Measurements from ENCODE around the gene ZNF3.
"Not testable (repeated sequence)": the region's sequence is repeated elsewhere in the genome, so short reads cannot be mapped to it uniquely, and the experiment has no call there.

The ZNF3 gene

DNA sequence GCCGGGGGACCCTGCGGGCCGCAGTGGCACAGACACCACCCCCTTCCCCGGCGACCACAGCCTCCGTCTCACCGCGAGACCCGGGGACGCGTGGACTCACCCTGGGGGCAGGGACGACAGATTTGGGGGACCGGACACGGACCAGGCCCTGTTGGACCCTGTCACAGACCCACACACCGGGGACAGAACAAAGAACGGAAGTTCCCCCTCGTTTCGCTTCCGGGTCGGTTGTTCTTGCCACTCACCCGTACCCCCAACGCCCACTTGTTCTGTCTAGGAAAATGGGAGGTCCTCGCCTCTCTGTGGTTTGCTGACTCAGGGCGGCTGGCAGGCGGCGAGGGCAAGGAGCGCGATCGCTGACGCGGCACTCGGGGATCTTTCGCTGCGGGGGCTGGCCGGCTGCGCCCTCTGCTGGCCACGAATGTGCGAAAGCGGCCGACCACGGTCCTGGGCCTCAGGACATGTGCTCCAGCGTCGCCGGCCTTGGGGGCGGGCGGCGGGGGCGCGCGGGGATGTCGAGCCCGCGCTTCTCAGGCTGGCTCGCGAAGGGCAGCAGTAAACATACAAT is at the start of gene ZNF3:
Gene ZNF3 (minus strand): TSS at position 189 of the 568 bp plus-strand sequence. CDS start 4,366 bp downstream, outside the sequence.
- DNase-seq (ENCODE audit: low spot score), result peak; percentile 99

DNA sequence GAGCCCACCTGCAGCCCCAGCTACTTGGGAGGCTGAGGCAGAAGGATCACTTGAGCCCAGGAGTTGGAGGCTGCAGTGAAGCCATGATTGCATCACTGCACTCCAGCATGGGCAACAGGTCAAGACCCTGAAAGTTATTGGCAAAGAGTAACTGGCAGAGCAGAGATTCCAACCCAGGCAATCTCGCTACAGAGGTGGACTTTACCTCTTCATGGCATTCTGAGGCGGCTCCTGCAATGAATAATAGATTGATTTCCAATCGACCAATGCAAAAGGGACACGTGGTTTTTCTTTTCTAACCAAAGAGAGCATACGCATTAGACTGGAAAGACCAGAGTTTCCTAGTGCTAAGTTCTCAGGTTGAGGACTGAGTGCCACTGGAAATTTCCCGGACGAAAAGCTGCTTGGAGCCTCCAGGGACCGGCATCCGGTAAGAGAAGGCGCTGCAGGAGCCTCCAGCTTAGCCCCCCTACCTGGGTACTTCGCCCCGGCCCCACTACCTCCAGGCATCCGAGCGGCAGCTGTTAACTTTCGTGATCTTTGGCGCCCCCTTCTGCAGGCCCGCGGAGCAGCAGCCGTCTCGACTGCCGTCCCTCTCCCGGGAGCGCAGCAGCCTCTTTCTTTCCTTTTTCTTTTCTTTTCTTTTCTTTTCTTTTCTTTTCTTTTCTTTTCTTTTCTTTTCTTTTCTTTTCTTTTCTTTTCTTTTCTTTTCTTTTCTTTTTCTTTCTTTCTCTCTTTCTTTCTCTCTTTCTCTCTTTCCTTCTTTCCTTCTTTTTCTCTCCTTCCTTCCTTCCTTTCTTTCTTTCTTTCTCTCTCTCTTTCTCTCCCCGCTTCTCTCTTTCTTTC is 49.3 kb upstream of the ZNF3 start:
- DNase-seq (ENCODE audit: low spot score), result peak; percentile 70

DNA sequence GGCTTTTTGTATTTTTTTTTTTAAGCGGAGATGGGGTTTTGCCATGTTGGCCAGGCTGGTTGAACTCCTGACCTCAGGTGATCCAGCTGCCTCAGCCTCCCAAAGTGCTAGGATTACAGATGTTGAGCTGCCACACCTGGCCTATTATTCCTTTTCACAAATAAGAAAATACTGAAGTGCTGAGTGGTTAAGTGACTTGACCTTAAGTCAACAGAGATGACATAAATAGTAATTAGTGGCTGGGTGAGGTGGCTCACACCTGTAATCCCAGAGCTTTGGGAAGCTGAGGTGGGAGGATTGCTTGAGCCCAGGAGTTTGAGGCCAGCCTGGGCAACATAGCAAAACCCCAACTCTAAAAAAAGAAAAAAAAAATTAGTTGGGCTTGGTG is 48.7 kb upstream of the ZNF3 start:
- DNase-seq (ENCODE audit: low spot score), result not testable (repeated sequence)

DNA sequence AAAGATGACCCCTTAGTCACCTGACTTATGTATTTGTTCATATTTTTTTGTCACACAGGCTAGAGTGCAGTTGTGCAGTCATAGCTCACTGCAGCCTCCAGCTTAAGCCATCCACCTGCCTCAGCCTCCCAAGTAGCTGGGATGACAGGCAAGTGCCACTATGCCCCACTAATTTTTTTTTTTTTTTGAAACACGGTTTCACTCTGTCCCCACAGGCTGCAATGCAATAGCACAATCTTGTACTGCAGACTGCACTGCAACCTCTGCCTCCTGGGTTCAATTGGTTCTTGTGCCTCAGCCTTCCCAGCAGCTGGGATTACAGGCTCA is 47.1 kb upstream of the ZNF3 start:
- DNase-seq (ENCODE audit: low spot score), result no peak

DNA sequence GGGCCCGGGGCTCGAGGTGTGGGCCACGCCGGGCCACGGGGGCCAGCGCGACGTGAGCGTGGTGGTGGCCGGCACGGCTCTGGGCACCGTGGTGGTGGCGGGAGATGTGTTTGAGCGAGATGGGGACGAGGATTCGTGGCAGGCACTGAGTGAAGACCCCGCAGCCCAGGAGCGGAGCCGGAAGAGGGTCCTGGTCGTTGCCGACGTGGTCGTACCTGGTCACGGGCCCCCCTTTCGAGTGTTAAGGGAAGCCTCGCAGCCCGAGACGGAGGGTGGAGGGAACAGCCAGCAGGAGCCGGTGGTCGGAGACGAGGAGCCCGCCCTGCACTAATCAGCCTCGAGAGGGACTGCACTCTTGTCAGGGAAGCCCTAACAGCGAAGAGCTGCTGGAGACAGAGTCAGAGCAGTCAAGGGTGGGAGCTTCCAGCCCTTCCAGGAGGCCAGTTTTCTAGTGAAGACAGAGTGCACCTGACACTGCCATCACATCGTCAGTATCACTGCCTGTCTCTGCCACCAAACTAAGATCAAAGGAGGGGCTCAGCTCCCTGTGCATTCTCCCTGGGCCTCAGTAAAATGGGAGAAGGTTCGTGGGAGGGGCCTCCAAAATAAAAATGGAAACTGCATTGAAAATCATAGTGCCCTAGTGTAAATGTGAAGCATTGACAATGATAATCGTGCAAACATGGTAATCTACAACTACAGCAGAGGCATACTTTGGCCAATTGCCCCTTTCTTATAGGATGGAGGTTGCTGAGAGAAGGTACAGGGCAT is 46.5 kb upstream of the ZNF3 start:
- DNase-seq (ENCODE audit: low spot score), result peak; percentile 62

DNA sequence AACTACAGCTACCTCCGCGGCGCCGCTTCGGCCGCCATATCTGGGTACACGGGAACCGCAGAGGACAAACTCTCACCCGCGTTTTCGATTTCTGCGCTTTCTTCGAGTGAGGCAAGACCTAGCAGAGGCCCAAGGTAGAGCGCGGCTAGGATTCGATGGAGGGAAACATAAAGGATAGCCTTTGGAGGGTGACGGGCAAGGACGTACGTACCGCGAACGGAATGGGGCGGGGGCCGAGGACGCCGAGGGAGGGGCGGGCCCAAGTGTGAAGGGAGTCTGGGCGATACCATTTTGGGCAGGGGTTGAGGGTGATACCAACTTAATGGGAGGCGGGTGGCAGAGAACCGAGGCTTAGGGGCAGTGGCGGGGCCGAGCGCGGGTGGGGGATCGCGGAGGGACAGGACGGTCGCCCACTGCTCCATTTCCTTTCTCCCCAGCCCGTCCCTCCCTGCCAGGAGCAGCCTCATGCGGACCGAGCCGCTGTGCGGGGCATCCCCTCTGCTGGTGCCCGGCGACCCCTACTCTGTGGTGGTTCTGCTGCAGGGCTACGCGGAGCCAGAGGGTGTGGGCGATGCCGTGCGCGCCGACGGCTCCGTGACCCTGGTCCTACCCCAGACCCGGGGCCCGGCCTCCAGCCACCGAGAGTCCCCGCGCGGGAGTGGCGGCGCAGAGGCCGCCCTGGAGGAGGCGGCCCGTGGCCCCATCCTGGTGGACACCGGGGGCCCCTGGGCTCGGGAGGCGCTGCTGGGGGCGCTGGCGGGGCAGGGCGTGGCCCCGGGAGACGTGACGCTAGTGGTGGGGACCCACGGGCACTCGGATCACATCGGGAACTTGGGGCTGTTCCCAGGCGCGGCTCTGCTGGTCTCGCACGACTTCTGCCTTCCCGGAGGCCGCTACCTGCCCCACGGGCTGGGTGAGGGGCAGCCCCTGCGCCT is 45.7 kb upstream of the ZNF3 start, which contains the start of gene MBLAC1:
Gene MBLAC1 (plus strand): TSS at position 37 of the 935 bp plus-strand sequence. CDS start 429 bp downstream, at position 466.
- peak; percentile 96 for DNase-seq (ENCODE audit: low spot score)

DNA sequence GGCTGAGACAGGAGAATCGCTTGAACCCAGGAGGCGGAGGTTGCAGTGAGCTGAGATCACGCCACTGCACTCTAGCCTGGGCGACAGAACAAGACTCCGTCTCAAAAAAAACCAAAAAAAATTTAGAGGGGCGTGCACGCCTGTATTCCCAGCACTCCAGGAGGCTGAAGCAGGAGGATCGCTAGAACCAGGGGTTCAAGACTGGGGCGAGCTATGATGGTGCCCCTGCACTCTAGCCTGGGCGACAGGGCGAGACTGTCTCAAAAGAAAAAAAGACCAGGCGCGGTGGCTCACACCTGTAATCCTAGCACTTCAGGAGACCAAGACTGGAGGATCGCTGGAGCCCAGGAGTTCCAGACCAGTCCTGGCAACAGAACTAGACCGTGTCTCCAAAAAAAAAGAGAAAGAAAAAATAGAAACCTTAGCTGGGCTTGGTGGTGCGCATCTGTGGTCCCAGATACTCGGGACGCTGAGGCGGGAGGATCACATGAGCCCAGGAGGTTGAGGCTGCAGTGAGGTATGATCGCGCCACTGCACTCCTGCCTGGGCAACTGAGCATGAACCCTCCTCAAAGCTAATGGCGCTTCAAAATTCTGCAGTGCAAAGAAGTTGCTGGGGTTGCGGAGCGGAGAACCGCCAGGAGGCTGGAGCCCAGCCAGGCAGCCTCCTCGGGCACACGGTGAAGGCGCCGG is 44.9 kb upstream of the ZNF3 start:
- no peak for DNase-seq (ENCODE audit: low spot score)

DNA sequence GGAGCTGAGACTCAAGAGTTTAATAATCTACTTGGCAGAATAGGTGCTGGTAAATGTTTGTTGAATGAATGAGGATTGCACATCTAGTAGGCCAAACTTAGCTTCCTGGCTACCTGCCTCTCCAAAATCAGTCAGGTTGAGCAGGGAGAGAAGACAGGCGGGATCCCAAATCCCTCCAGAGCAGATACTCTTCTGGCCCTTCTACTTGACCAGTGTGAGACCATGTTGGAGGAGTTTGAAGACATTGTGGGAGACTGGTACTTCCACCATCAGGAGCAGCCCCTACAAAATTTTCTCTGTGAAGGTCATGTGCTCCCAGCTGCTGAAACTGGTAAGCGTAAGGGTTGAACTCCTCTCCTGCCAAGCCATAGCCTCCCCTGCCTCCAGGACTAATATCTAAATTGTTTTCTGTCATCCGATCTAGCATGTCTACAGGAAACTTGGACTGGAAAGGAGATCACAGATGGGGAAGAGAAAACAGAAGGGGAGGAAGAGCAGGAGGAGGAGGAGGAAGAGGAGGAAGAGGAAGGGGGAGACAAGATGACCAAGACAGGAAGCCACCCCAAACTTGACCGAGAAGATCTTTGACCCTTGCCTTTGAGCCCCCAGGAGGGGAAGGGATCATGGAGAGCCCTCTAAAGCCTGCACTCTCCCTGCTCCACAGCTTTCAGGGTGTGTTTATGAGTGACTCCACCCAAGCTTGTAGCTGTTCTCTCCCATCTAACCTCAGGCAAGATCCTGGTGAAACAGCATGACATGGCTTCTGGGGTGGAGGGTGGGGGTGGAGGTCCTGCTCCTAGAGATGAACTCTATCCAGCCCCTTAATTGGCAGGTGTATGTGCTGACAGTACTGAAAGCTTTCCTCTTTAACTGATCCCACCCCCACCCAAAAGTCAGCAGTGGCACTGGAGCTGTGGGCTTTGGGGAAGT is 43.0 kb upstream of the ZNF3 start:
- no peak for DNase-seq (ENCODE audit: low spot score)

DNA sequence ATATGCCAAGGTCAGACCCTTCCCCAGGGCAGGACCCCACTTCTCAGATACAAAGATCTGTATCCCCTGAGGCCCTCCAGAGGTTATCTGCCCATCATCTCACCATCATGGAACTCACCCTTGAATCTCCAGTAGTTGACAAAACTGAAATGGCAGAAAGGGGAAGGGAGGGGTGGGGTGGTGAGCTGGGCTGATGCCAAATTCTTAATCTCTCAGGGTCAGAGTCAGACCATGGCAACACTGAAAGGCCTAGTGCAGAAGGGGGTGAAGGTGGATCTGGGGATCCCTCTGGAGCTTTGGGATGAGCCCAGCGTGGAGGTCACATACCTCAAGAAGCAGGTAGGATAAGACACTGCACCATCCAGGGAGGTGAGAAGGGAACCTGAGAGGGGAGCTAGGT is 41.0 kb upstream of the ZNF3 start:
- DNase-seq (ENCODE audit: low spot score), result no peak

DNA sequence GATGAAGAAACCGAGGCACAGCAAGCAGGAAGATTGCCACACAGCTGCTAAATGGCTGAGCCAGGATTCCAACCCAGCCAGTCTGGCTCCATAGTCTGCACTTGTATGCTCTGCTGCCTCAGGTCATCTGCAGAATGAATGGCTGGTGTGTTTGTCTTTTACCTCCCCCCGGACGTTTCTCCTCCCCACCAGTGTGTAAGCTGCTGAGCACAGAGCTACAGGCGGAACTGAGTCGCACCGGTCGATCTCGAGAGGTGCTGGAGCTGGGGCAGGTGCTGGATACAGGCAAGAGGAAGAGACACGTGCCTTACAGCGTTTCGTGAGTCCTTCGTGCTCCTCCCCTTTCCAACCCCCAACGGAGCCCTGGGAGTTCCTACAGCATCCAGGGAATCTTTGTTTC is 40.5 kb upstream of the ZNF3 start:
- no peak for DNase-seq (ENCODE audit: low spot score)

DNA sequence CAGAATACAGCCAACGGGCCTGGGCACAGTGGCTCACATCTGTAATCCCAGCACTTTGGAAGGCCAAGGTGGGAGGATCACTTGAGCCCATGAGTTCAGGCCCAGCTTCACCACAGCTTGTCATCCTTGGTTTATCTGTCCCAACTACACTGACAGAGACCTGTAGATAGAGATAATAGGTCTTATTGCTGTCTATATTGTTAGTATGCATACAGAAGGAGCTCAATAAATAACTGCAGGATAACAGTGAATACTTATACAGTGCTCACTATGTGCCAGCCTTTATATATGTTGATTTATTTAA is 39.2 kb upstream of the ZNF3 start:
- no peak for DNase-seq (ENCODE audit: low spot score)

DNA sequence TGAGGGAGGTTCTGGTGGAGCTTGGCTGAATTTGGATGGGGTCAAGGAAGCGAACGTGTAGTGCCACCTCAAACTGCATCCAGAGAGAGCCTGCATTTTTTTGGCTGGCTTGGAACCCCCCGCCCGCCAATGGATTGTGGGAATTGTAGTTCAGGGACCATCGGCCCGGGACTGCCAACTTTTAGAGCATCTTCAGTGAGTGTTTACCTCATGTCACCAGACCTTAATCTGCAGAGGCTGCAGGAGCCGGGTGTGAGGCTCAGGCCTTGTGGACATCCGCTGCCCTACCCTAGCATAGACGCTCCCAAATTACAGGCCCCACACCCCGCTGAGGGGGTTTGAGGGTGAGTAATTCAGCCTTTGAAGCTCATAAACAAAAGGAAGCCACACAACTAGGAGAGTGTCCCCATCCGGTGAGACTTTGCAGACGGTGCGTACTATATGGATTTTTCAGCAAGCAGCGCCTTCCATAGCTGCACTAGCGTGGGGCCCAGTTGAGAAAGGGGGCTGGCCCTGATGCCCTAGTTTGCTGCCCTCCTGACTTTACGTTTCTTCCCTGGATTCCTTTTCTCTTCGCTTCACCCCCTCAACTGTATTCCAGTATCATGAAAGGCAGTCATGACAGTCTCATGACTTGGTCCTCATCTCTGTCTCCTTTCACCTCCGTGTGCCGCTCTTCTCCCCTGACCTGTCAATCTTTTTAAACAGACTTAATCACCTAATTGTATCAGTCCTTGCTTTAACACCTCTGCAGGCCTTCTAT is 38.6 kb upstream of the ZNF3 start:
- peak; percentile 91 for DNase-seq (ENCODE audit: low spot score)

DNA sequence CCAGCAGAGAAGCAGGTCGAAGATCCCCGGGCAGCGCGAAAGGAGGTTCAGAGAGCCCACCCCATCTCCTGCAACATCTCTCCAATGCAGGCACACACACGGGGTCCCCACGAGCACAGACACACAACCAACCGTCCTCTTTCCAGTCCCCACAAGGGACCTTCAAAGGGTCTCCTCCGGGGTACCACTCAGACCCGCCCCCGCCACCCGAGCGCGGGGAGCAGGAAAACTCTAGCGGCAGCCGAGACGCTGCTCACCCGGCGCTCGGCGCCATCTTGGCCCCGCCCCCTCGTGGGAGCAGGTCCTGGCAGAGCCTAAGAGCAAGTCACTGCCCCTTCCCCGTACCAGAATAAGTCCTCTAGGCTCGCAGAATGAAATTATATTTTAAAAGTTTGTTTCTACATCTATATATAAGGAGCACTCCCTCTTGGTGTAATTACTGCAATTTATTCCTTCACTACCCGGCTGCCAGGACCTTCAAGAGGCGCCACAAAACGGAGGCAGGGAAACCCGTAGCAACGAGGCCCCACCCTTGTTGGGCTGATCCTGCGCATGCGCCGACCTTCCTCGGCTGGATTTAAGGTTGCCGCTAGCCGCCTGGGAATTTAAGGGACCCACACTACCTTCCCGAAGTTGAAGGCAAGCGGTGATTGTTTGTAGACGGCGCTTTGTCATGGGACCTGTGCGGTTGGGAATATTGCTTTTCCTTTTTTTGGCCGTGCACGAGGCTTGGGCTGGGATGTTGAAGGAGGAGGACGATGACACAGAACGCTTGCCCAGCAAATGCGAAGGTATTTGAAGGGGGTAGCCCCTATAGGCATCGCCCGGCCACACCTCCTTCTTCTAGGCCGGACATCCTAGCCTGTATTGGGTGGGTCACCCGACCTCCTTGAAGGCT is 37.8 kb upstream of the ZNF3 start, which contains the start of the genes CNPY4 and TAF6:
Gene CNPY4 (plus strand): TSS at position 563 of the 898 bp plus-strand sequence. CDS start 111 bp downstream, at position 674.
Gene TAF6 (minus strand): TSS at position 287 of the 898 bp plus-strand sequence. CDS start 5,149 bp downstream, outside the sequence.
- DNase-seq (ENCODE audit: low spot score), result peak; percentile 98

DNA sequence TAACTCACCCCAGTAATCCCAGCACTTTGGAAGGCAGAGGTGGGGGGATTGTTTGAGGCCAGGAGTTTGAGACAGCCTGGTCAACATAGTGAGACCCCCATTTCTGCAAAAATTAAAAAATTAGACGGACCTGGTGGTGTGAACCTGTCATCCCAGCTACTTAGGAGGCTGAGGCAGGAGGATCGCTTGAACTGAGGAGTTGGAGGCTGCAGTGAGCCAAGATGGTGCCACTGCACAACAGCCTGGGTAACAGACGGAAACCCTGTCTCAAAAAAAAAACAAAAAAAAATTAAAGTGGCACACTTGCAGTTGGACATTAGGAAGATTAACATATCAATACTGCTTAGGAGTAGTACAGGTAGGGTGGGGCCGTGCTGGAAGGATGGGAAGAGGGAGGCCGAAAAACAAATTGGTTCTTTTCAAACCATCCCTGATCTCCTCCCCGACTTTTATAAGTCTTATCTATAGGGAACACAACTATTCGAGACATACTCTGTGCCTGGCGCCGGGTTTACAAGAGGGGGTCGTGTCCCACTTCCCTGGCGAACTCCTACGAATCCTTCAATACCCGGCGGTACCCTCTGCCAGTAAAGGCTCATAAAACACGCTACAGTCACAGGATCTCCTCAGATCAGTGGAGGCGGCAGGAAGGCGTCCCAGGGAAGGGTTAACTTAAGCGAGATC is 37.0 kb upstream of the ZNF3 start:
- DNase-seq (ENCODE audit: low spot score), result no peak

DNA sequence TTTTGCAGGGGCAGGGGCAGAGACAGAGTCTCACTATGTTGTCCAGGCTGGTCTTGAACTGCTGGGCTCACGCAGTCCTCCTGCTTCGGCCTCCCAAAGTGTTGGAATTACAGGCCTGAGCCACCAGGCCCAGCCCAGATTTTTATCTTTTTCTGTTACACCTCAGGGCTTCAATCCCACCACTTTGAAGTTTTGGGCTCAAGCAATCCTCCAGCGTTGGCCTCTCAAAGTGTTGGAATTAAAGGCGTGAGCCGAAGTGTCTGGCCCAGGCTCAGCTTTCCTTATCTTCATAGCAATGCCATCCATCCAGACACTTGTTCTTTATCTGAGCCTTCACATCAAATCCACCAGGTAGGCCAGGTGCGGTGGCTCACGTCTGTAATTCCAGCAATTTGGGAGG is 33.5 kb upstream of the ZNF3 start:
- no peak for DNase-seq (ENCODE audit: low spot score)

DNA sequence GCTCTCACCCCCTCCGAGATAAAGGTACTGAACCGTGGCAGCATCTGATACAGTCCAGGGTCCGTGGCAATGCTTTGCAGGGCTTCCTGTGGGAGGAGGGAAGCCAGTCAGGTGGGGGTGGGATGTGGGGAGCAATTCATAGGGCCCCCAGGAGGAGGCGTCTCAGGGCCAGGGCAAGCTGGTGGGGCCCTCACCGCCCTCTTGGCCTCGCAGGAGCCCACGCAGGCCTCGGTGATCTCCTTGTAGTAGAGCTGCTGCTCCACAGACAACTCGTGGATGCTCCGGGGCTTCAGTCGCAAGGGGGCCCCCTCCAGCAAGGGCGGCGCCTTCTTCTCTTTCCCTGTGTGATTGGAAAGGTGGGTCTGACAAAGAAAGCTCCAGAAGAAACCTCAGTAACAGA is 30.4 kb upstream of the ZNF3 start:
- no peak for DNase-seq (ENCODE audit: low spot score)

DNA sequence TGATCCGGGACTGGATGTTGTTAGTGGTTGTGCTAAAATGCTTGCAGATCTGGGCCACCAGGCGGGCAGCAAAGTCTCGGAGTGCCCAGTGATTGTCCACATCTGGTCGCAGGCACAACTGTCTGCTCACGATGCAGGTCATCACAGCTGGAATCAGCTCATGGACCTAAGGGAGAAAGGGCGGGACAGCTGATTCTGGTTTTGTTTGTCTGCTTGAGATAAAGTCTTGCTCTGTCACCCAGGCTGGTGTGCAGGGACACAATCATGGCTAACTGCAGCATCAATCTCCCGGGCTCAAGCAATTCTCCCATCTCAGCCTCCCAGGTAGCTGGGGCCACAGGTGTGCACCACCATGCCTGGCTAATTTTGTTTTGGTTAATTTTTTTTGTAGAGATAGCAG is 29.6 kb upstream of the ZNF3 start:
- DNase-seq (ENCODE audit: low spot score), result no peak
